Activated T-helper 9 cell treated with anti-CD3 and anti-CD28 coated beads, Interleukin-2, amount 50 U/mL, for 16 hours (primary cell): ENCODE measurements around the gene PPP1R16B.
A peak's percentile ranks its signal among the peaks of the same experiment; 100 is the strongest.
"Not testable (repeated sequence)": the region's sequence is repeated elsewhere in the genome, so short reads cannot be mapped to it uniquely, and the experiment has no call there.

ENCODE experiments used
- DNase-seq: peaks from one replicate; pipeline ENCODE4 v3.0.0-alpha.2; 2020; ENCODE audit warnings: low read depth

PPP1R16B gene

DNA sequence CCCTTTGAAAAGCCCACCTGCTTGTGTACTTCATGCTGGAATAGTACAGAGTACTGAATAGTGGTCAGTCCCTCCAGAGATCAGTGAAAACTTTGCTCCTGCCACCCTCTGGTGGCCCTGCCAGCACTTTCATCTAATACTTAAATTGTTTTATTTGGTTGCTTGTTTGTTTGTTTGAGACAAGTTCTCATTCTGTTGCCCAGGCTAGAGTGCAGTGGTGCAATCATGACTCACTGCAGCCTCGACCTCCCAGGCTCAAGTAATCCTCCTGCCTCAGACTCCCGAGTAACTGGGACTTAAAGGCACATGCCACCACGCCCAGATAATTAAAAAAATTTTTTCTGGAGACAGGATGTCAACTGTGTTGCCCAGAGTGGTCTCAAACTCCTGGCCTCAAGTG, 129.8 kb downstream of the PPP1R16B start:
- DNase-seq: no peak

DNA sequence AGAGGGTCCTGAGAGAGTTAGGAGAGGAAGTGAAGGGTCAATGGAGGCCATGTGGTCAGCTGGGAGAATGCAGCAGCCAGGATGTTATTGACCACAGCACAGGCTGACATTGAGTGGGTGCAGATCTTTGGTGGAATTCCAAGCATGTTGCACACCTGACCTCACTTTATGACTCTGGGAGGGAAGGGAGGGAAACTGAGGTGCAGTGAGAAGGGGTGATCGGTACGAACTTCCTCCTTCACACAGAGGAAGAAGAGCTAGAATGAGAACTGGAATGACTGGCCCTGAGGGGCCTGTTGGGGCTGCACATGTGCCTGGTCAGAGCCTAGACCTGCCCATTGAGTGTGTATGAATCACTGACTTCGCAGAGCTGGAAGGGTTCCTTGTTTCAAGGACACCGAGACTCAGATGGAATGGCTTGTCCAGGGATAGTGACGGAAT, 130.5 kb downstream of the PPP1R16B start:
- no peak for DNase-seq

DNA sequence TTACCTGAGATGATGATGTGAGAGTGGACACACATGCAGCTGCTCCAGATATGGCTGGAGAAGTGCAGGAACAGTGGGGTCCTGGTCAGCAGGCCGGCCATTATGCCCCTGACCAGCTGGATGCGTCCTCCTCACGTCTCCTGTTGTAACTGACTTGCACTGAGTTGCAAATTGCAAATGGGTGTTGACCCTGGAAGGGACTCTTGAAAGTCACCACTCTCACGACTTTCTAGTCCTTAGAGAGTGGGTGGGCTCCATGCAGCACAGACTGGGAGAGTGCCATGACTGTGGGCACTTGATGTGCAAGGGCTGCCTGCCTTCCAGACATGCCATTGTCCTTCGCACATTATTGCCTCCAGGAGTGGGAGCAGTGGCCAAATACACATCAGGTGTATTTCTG, 131.5 kb downstream of the PPP1R16B start:
- DNase-seq: no peak

DNA sequence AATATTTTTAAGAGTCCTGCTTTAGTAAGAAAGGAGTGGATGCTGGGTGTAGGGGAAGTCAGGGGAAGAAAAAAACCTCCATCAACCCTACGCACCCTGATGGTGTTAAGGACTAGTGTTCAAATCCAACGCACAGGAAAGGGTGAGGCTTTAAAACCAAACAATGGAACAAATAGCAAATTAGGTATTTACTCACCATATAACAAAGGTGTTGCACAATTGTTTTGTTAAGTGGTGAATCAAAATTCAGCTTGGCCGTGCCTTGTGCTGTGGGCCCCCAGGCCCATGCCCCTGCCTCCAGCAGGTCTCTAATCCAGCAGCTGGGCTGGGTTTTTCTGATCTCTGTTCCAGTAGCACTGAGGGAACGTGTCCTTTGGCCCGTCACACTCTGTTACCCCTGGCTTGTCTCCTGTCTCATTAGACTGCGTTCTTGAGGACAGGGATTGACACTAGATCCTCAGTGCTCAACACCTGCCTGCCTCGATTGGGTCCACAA, 132.5 kb downstream of the PPP1R16B start:
- no peak for DNase-seq

DNA sequence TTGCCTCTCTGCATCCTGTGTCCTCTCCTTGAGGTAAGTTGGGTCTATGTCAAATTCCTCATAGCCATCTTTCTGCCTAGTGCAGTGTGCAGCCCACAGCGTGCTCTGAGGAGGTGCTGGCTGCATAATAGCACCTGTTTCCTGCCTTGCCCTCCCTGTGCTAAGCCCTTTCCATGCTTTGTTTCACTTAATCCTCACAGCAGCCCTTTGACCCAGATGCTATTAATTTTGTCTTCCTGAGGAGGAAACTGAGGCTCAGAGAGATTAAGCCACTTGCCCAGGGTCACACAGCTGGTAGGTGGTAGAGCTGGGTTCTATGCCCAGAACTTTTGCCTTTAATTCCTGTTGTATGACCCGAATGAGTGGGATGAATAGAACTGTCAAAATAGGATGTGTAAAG, 134.2 kb downstream of the PPP1R16B start:
- DNase-seq: no peak

DNA sequence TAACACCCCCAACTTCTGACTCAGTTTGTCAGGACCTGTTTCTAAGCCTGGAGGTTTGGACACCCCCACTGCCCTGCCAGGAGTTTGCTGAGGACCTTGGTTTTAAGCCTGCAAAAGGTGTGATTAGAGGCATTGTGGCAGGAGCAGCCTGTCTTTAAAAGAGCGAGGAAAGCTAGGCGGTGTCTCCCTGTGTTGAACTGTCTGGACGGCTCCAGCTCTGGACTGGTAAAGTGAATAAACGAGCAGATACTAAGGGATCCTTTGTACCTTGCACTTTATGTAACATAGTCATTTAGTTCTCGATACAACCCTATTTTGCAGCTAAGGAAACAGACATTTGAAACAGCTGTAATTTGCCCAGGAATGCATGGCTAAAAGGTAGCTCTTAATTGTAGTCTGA, 135.1 kb downstream of the PPP1R16B start:
- DNase-seq: no peak

DNA sequence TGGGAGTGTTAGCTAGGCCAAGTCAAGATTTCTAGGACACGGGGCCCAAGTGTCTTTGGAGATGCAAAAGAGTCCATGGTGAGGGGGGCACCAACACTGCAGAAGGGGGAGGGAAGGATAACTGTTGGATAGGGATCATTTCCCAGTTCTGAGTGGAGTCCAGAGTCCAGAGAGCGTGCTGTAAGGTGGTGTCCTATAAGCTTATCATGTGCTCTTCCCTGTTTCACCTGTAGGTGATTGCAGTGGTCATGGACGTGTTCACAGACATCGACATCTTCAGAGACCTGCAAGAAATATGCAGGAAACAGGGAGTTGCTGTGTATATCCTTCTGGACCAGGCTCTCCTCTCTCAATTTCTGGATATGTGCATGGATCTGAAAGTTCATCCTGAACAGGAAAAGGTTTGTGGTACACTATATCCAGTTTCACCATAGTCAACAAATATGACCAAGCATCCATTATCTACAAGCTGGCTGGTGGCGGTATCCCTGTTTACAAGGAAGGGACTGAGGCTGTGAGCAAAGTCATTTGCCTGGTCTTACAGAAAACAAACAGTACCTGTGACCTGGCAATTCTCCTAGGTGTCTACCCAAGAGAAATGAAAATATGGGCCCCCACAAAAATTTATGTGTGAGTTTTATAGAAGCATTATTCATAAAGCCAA, 136.4 kb downstream of the PPP1R16B start:
- DNase-seq: no peak

DNA sequence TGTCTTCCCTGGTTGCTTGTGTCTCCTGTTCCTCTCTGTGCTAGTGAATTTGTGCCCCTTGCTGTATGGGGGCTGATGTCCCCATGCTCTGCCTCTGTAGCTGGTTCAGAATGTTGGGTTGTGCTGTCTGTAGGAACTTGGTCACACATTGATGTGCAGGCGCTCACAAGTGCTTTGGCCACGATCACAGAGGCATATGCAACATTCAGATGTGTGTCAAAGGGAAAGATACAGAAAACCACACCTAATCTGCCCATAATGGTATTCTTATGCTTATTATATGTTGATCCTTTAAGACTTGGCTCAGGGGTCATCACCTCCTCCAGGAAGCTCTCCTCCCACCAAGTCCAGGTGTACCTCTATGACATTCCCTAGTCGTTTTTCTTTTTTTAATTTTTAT, 139.5 kb downstream of the PPP1R16B start:
- no peak for DNase-seq

DNA sequence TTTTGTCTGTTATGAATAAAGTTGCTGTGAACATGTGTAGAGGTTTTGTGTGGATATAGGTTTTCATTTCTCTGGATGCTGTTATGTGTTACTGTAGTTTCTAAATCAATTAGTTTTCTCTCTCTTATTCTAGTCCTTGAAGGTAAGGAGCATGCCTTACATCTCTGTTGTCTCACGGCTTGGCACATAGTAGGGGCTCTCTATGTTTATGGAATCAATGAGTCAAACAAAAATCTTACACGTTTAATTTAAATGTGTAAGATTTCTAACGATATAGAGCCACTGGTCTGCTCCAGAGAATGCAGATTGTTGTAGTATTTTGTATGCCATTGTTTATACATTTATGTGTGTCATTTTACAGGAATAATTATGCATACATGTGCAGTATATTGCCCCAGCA, 141.3 kb downstream of the PPP1R16B start:
- no peak for DNase-seq

DNA sequence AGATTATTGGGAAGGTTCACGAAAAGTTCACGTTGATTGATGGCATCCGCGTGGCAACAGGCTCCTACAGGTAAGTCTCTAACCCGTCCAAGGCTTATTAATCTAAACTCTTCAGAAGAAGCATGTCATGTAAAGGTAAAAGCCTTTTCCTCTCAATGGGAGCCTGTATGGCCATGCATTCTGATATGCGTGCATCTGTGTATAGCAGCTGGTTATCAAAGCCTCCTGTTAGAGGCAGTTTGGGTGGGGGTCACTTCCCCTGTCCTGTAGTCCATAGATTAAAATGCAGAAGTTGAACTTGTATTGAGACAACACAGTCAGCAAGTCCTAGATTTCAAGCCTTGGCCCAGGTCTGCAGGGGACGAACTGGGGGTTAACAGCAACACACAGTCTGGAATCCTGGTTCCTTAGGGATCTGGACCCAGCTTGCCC, 142.4 kb downstream of the PPP1R16B start:
- no peak for DNase-seq

DNA sequence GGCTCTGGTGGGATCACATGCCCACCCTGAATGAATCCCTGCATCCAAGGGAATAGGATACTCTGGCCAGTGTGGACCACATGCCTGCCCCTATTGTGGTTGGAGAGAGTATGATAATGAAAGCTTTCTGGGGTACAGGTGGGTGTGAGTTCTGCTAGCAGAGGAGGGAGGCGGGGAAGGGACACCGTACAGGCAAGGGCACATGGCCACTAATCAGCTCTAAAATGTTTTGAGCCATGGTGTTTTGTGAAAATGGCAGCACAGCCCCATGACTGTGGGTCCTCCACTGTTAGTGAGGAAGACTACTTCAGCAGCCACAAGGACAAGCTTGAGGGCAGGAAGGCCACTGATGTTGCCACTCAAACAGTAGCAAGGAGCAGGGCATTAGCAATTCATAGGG, 144.8 kb downstream of the PPP1R16B start:
- no peak for DNase-seq

DNA sequence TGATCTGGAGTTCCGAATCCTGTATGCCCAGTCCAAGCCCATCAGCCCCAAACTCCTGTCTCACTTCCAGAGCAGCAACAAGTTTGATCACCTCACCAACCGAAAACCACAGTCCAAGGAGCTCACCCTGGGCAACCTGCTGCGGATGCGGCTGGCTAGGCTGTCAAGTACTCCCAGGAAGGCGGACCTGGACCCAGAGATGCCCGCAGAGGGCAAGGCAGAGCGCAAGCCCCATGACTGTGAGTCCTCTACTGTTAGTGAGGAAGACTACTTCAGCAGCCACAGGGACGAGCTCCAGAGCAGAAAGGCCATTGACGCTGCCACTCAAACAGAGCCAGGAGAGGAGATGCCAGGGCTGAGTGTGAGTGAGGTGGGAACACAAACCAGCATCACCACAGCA, 146.1 kb downstream of the PPP1R16B start:
- no peak for DNase-seq

DNA sequence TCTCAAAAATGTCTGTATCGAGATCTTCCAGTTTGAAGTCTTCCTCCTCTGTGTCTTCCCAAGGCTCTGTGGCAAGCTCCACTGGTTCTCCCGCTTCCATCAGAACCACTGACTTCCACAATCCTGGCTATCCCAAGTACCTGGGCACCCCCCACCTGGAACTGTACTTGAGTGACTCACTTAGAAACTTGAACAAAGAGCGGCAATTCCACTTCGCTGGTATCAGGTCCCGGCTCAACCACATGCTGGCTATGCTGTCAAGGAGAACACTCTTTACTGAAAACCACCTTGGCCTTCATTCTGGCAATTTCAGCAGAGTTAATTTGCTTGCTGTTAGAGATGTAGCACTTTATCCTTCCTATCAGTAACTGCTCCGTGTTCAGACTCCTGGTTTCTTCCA, 146.7 kb downstream of the PPP1R16B start:
- no peak for DNase-seq

DNA sequence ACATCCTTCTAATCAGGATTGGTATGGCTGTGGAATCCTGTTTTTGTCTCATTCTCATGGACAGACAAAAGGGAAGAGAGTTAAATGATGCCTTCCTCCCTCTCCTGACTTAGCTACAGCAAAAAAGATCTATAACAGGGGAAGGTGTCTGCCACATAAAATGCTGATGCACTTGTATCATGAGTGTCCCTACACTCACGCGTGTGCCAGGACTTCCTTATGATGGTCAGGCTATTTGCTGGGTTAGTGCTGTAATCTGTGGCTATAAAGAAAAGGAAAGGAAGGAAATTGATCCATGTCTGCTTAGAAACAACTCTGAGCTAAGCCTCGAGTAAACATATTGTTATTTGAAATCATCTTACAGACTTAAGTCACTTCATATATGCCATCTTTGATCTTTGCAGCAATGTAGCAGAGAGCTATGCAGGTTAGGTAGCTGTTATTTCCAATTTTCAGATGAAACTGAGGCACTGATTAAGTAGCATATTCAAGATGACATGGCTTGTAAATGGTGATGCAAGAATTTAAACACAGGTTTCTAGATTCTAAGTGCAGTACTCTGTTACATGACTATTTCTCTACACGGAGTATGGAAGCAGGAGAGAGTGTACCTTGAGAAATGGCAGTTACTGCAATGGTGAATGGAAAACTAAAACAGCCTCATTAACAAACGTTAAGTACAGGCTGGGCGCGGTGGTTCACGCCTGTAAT, 148.3 kb downstream of the PPP1R16B start:
- no peak for DNase-seq

DNA sequence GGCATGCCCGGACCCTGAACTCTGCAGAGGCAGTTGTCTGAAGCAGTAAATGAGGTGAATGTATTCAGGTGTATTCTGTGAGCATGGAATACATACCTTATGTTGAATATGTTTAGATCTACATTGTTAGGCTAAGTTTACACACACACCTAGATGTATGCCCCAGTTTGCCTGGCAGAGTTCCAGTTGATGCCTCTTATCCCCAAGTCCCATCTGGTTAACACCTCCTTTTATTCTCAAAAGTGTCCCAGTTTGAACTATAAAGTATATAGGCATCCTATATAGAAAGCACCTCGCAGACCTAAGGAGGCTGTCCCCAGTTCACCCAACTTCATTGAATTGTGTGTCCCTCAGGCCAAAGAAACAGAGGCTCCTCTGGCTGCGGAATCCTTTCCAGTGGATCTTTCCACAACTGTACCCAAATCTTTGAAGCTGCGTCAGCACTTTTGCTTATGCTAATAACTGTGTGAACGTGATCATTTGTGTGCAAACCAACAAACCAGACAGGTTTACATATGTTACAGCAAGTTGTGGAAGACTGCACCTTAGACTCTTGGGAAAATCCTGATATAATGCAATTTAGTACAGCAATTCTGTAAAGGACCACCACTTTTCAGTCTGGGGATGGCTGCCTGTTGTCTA, 151.9 kb downstream of the PPP1R16B start:
- no peak for DNase-seq

DNA sequence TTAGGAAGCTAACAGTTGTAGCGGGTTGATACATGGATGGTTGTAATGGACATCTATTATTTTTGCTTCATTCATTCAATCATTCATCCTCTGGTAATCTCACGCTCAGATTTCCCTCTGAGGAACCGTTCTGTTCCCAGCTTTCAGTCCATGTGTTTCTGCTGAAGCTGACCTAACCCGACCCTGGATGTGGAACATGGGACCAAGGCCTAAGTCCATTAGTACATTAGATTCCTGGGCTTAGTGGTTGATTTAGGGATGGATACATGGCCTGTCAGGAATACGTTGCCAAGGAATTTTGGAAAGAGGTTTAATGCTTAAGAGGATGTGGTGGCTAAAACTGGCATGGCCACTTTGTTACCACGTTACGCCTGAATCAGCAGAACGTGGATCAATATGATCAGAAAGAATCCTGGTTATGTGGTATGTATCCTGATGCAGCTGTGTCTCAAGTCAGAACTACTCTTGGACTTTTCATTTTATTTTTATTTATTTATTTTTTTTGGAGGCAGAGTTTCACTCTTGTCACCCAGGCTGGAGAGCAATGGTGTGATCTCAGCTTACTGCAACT, 152.5 kb downstream of the PPP1R16B start:
- no peak for DNase-seq

DNA sequence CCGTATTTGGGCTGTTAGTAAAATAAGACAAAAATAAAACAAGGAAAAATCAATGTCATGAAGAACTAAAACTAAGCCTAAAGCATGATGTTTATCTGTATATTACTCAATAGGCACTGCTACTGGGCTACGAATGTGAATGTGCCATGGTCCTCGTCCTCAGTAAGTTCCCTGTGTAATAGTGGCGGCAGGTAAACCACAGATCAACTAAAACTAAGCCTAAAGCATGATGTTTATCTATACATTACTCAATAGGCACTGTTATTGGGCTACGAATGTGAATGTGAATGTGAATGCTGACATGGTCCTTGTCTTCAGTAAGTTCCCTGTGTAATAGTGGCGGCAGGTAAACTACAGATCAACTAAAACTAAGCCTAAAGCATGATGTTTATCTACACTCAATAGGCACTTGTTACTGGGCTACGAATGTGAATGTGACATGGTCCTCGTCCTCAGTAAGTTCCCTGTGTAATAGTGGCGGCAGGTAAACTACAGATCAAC, 154.7 kb downstream of the PPP1R16B start:
- not testable (repeated sequence) for DNase-seq

DNA sequence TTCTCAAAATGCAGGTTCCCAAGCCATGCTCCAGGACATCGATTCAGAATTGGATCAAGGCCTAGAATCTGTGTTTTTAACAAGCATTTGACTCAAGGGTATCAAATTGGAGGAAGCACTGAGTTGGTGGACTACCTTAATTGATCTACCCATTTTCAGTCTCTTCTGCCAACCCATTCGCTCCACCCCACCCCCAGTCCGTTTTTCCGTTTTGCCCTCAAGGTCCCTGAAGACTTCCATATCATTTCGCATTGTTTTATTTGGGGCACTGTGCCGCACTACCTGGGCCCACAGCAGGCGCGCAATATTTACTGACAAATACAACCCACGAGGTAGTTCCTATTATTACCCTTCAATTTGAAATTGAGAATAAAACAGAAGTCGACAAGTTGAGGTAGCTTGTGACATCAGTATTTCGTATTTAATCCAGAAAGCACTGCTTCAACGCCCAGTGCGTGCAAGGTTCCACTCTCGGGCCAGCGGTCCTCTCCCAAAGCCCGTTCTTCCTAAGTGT, 156.1 kb downstream of the PPP1R16B start:
- no peak for DNase-seq

DNA sequence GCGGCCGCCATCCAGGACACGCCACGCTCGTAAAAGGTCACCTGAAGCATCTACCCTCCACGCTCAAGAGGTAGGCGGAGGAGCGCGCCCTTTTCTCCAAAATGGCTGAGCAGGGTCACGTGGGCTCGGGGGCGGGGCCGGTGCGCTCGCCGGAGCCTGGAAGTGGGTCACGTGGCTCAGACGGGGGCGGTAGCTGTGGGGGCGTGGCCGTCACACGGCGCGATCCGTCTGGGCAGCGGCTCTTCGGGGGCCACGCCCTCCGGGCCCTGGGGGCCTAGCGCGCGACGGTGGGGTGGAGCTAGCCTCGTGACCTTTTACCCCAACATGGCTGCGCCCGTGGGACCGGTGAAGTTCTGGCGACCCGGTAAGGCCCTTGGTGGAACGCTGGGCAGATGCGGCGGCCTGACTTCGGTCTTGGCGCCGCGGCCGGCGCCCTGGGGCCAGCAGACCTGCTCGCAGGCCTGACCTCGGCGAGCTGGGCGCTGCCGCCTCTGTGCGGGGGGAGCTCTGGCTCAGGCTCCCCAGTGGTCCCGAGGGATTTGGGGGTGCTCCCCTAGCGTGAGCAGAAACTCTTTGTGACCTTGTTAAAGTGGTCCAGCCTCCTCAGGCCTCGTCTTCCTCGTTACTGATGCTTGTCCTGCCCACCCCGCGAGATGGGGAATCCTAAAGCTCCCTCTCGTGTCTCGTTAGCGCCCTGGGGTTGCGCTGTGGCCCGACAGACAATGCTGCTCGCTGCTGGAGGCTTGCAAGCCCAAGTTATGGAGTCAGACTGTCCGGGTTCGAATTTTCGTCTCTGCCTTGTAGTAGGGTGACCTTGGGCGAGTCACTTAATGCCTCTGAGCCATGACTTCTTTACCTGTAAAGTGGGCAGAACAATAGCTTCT, 156.8 kb downstream of the PPP1R16B start, which contains the start of gene DHX35:
Gene DHX35, plus strand, starts transcription at position 301 of the 884 bp plus-strand sequence. Its CDS starts 24 bp downstream, at position 325.
- DNase-seq: peak; percentile 99

DNA sequence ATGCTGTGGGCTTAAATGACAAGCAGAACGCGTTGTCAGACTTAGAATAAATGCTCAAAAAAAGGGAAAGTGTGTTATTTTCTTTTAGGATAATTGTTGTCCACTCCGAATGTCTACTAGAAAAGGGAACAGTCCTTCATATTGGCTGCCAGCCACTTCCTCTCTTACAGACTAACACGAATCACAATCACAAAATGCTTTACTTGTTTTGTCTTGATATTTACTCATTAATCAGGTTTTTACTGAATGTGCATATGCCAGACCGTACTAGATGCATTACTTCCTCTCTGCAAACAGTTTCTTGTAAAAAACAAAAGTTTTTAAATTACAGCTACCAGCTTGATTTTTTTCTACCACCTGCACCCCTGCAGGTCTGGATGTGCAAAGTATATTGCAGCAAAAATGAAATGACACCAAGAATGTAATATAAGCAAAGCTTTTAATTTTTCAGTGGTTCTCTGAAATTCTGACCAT, 157.5 kb downstream of the PPP1R16B start:
- DNase-seq: no peak

DNA sequence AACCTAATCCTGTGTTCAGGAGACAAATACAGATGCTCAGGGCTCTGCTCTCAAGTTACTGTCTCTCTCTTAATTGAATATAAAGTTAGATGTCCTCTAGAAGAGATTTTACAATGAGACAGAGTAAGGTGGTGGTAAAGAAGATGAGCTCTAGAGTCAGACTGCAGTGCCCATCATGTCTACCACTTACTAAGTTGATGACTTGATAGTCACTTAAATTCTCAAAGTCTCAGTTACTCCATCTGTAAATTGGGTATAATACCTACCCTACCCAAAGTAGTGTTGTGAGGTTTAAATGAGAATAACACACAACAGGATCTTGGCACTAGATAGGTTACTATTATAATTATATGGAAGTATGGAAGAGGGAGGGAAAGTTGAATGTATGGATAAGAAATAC, 158.2 kb downstream of the PPP1R16B start:
- DNase-seq: no peak
